B cell (primary cell): ENCODE results near the gene SLC24A4. TPM values are rescaled to one million over a fixed set of nuclear protein-coding genes. Genes with fewer than 3 reads are reported as not detected.

Experiments
- ATAC-seq: fragments of 200-7000 bp; cut with Tn5 transposase; one replicate; pipeline ENCODE4 v1.10.0; 2021; ENCODE audit warnings: low read depth, mild to moderate bottlenecking, moderate number of reproducible peaks, moderate library complexity
- CTCF ChIA-PET: fragments of 350-600 bp; sonication (Branson Sonifier 250); formaldehyde crosslinking; loops from one replicate; lab custom pipeline; 2021; ENCODE audit warnings: antibody characterized with exemption, inconsistent platforms; lab: Charles Lee
- POLR2A ChIA-PET: fragments of 350-600 bp; sonication (Branson Sonifier 250); formaldehyde crosslinking; loops from one replicate; lab custom pipeline; 2021; ENCODE audit warnings: antibody characterized with exemption; lab: Charles Lee
- DNase-seq: peaks from one replicate; pipeline ENCODE4 v3.0.0; 2013
- H2AFZ ChIP-seq: 2 replicates; pipeline ENCODE4 v1.6.1; 2012; ENCODE audit warnings: mild to moderate bottlenecking, low read depth, low read length; ENCODE audit not compliant: insufficient read depth, poor library complexity, severe bottlenecking
- H3K27ac ChIP-seq, 2 donors: 1 replicate in 1 of 2; 2 replicates in 1 of 2; pipeline ENCODE4 v1.5.1; 2012 to 2013; ENCODE audit warnings: low read length in 2 of 2, mild to moderate bottlenecking in 2 of 2, moderate library complexity in 1 of 2
- H3K27me3 ChIP-seq, 4 experiments: fragments of 200-600 bp in 1 of 4; sonication (generic) in 1 of 4; replicated peaks in 1 of 4; 1 replicate in 2 of 4; 2 replicates in 2 of 4; pipeline versions ENCODE4 v1.6.1 to v1.7.0; 2013 to 2016; ENCODE audit warnings: low read length in 3 of 4, mild to moderate bottlenecking in 2 of 4, mixed read lengths in 1 of 4, moderate library complexity in 1 of 4; ENCODE audit not compliant: insufficient read depth in 4 of 4, control insufficient read depth in 3 of 4; ENCODE audit errors: control extremely low read depth in 1 of 4
- H3K36me3 ChIP-seq, 2 experiments: replicated peaks in 1 of 2; 1 replicate in 1 of 2; 2 replicates in 1 of 2; pipeline versions ENCODE4 v1.6.1 to v1.7.1; 2013; ENCODE audit warnings: low read length in 1 of 2; ENCODE audit not compliant: insufficient read depth in 2 of 2, control insufficient read depth in 1 of 2; ENCODE audit errors: control extremely low read depth in 1 of 2, extremely low read depth in 1 of 2
- H3K4me1 ChIP-seq, 2 donors: fragments of 200-600 bp in 1 of 2; sonication (generic) in 1 of 2; 1 replicate in 1 of 2; 2 replicates in 1 of 2; pipeline versions ENCODE4 v1.5.1 to v1.6.1; 2013 to 2017; ENCODE audit warnings: low read length in 2 of 2; ENCODE audit not compliant: control insufficient read depth in 2 of 2, insufficient read depth in 2 of 2
- H3K4me2 ChIP-seq: replicated peaks from 2 replicates; pipeline ENCODE3; 2012; ENCODE audit warnings: mild to moderate bottlenecking, low read depth, low read length; ENCODE audit not compliant: poor library complexity, severe bottlenecking
- H3K4me3 ChIP-seq, 5 experiments: fragments of 200-600 bp in 1 of 5; sonication (generic) in 1 of 5; 1 replicate in 3 of 5; 2 replicates in 2 of 5; pipeline versions ENCODE4 v1.5.1 to v1.7.0; 2011 to 2016; ENCODE audit warnings: low read length in 4 of 5, mild to moderate bottlenecking in 4 of 5, low read depth in 2 of 5, control low read depth in 1 of 5, moderate library complexity in 1 of 5; ENCODE audit not compliant: insufficient read depth in 1 of 5; ENCODE audit errors: control extremely low read depth in 1 of 5, extremely low read depth in 1 of 5
- H3K79me2 ChIP-seq: fragments of 200-600 bp; sonication (generic); one replicate; pipeline ENCODE4 v1.6.0; 2016; ENCODE audit warnings: low read length; ENCODE audit not compliant: control insufficient read depth, insufficient read depth
- H3K9ac ChIP-seq: fragments of 200-600 bp; sonication (generic); 2 replicates; pipeline ENCODE4 v1.6.1; 2017; ENCODE audit warnings: mild to moderate bottlenecking, low read length, moderate library complexity
- H3K9me3 ChIP-seq, 3 donors: one replicate each; pipeline versions ENCODE4 v1.6.1 to v1.7.1; 2013; ENCODE audit warnings: low read length in 2 of 3; ENCODE audit not compliant: control insufficient read depth in 2 of 3, insufficient read depth in 1 of 3; ENCODE audit errors: control extremely low read depth in 1 of 3
- H4K20me1 ChIP-seq: 2 replicates; pipeline ENCODE4 v1.6.0; 2012; ENCODE audit warnings: mild to moderate bottlenecking, low read length; ENCODE audit not compliant: insufficient read depth, control insufficient read depth, poor library complexity, severe bottlenecking
- H3K27ac Mint-ChIP-seq: one replicate; pipeline ENCODE4 v1.8.0; 2021; ENCODE audit warnings: mixed read lengths
- H3K27me3 Mint-ChIP-seq: one replicate; pipeline ENCODE4 v1.8.0; 2021; ENCODE audit warnings: mixed read lengths
- H3K4me1 Mint-ChIP-seq: one replicate; pipeline ENCODE4 v1.8.0; 2021; ENCODE audit warnings: mixed read lengths
- H3K4me3 Mint-ChIP-seq: one replicate; pipeline ENCODE4 v1.8.0; 2021; ENCODE audit warnings: mixed read lengths
- H3K9me3 Mint-ChIP-seq: one replicate; pipeline ENCODE4 v1.8.0; 2022; ENCODE audit warnings: mixed read lengths; ENCODE audit not compliant: insufficient read depth
- EZH2 ChIP-seq: IDR thresholded peaks from 2 replicates; pipeline ENCODE4 v1.6.1; 2012; ENCODE audit warnings: borderline replicate concordance, low read depth, mild to moderate bottlenecking, moderate library complexity, low read length; ENCODE audit not compliant: insufficient read depth, poor library complexity, severe bottlenecking
- WGBS: methylation state at CpG from one replicate; pipeline ENCODE4 v1.1.5; 2013; ENCODE audit warnings: missing lambda C conversion rate; ENCODE audit not compliant: insufficient coverage; 5-methylcytosine and 5-hydroxymethylcytosine counted together
- intact Hi-C: fragments of 100-400 bp; cut with micrococcal nuclease; formaldehyde crosslinking; loops from one replicate; pipeline ENCODE4 v1.10.0; 2022
- polyA plus RNA-seq: library from polyadenylated mRNA; depleted of rRNA; stranded (reverse); fragments of >200 nt; gene quantifications from 2 replicates; pipeline ENCODE4 v1.2.3, GENCODE V29; 2012
- total RNA-seq, 2 donors: library from RNA; stranded (reverse); fragments of 120-200 nt in 1 of 2; gene quantifications; 1 replicate in 1 of 2; 2 replicates in 1 of 2; pipeline versions ENCODE4 v1.2.3 to v1.2.4, GENCODE V29; 2013 to 2022
- TF ChIP-seq, protein P1 (sequence below): fragments of 200-600 bp; IDR thresholded peaks from one replicate; pipeline ENCODE4 v1.8.0; 2022; ENCODE audit warnings: antibody characterized with exemption, mild to moderate bottlenecking

SLC24A4 gene
- total and polyA plus RNA-seq, 2 donors (not counting 1 experiment from before 2014, with no cell fraction given): 0.19 TPM; not detected in 1

DNA sequence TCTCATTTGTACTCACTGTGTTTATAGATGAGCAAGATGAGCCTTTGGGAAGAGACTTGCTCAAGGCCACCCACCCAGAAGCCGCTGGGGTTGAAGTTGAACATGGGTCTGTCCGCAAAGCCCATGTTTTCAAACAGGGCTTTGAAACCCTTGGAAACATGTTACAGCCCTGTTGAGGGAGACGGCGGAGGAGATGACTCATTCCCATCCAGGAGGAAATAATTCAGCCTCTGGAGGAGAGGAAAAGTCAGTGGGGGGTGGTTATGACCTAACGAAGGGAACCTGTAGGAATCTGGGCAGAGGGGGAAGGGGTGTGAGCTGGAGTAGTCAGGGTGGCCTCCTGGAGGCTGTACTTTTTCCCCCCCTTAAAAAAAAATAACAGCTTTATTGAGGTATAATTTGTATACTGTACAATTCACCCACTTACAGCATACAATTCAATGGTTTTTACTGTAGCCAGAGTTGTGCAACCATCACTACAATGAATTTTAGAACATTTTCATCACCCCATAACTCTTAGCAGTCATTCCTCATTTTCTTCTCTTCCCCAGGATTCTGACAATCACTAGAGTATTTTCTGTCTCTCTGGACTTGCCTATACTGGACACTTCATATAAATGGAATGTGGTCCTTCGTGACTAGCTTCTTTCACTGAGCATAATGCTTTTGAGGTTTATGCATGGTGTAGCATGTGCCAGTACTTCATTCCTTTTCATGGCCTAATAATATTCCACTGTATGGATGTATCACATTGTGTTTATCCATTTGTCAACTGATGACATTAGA is 188.7 kb downstream of the SLC24A4 start:
- POLR2A ChIA-PET: interaction anchor here (1.2 kb wide), 1 partner anchor 140 kb away, joined by 5 read pairs; no protein-coding TSS in a partner anchor
- H3K27ac ChIP-seq: no peak overlapping the region
- DNase-seq (no peak), ATAC-seq (no peak)
- H3K36me3 ChIP-seq: no peaks in the 10 kb centered on the region
- Mint-ChIP-seq H3K4me1 (peaks cover 58% of the 10 kb centered on the region), H3K27ac (peak overlapping the region; percentile 38), H3K9me3 (no peaks in the 10 kb centered on the region), H3K4me3 (peak overlapping the region; percentile 7), H3K27me3 (no peaks in the 10 kb centered on the region)
- no peak overlapping the region for H3K4me3 ChIP-seq
- intact Hi-C loops: no loop called here
- H3K9ac ChIP-seq: no peak overlapping the region
- 88% methylated on average over 5 of the region's 6 CpGs for WGBS
- H4K20me1 ChIP-seq: peaks cover 11% of the 10 kb centered on the region
- H3K4me1 ChIP-seq: peaks cover 50 to 65% of the 10 kb centered on the region in 2 donors
- peaks cover 0 to 2% (median 0%) of the 10 kb centered on the region in 3 donors for H3K9me3 ChIP-seq
- CTCF ChIA-PET: no interaction called here
- no peak overlapping the region for H3K4me2 ChIP-seq
- TF ChIP-seq, protein P1, sequence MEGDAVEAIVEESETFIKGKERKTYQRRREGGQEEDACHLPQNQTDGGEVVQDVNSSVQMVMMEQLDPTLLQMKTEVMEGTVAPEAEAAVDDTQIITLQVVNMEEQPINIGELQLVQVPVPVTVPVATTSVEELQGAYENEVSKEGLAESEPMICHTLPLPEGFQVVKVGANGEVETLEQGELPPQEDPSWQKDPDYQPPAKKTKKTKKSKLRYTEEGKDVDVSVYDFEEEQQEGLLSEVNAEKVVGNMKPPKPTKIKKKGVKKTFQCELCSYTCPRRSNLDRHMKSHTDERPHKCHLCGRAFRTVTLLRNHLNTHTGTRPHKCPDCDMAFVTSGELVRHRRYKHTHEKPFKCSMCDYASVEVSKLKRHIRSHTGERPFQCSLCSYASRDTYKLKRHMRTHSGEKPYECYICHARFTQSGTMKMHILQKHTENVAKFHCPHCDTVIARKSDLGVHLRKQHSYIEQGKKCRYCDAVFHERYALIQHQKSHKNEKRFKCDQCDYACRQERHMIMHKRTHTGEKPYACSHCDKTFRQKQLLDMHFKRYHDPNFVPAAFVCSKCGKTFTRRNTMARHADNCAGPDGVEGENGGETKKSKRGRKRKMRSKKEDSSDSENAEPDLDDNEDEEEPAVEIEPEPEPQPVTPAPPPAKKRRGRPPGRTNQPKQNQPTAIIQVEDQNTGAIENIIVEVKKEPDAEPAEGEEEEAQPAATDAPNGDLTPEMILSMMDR: no peak
- no peak for TF ChIP-seq EZH2
- no peak overlapping the region for H2AFZ ChIP-seq
- peaks cover 0 to 6% (median 0%) of the 10 kb centered on the region in 4 experiments for H3K27me3 ChIP-seq
- peaks cover 41% of the 10 kb centered on the region for H3K79me2 ChIP-seq

DNA sequence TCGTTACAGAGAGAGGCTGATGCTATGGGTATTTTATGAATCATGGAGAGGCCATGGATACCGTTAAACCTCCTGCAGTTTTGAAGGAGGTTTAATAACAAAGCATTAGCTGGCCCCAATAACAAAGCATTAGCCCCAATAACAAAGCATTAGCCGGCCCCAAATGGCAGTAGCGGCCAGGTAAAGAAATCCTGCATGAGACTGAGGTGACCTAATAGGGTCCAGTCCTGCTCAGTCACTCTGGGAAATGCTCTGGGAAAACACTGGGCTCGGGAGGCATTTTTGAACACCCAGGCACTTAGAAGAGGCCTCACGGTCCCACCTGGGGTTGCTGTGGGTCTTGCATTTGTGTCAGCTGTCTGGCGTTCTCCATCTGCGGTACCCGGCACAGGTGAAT is 189.8 kb downstream of the SLC24A4 start:
- peak overlapping the region; percentile 55 to 61 for H3K27ac ChIP-seq
- no peak for TF ChIP-seq EZH2
- TF ChIP-seq, protein P1: no peak
- no peaks in the 10 kb centered on the region for H3K9me3 Mint-ChIP-seq
- H3K4me2 ChIP-seq: peak overlapping the region; percentile 96
- peaks cover 0 to 6% (median 0%) of the 10 kb centered on the region in 4 experiments for H3K27me3 ChIP-seq
- peaks cover 47% of the 10 kb centered on the region for H3K79me2 ChIP-seq
- WGBS: 82% methylated on average over 9 of the region's 9 CpGs
- H3K9me3 ChIP-seq: peaks cover 0 to 2% (median 0%) of the 10 kb centered on the region in 3 donors
- no peak for ATAC-seq
- DNase-seq: peak; percentile 24
- CTCF ChIA-PET: no interaction called here
- H3K4me3 Mint-ChIP-seq: peak overlapping the region; percentile 76
- H3K9ac ChIP-seq: peak overlapping the region; percentile 79
- H2AFZ ChIP-seq: peak overlapping the region; percentile 80
- peak overlapping the region in 4 of 5 experiments; percentile 68 to 79 (median 74) for H3K4me3 ChIP-seq
- peaks cover 38 to 61% of the 10 kb centered on the region in 2 donors for H3K4me1 ChIP-seq
- H4K20me1 ChIP-seq: peaks cover 11% of the 10 kb centered on the region
- intact Hi-C loops: loop anchor here (1.0 kb wide), 2 partner anchors 168 to 407 kb away; partner anchors contain the start of gene ATXN3
- POLR2A ChIA-PET: no interaction called here
- H3K27ac Mint-ChIP-seq: peak overlapping the region; percentile 68
- H3K36me3 ChIP-seq: no peaks in the 10 kb centered on the region
- peaks cover 56% of the 10 kb centered on the region for H3K4me1 Mint-ChIP-seq
- no peaks in the 10 kb centered on the region for H3K27me3 Mint-ChIP-seq
